Vagina (tissue), 2 donors: Measurements from ENCODE around the gene SMCO3.

Experiments
- POLR2A ChIP-seq, 2 donors: fragments of 450-650 bp; IDR thresholded peaks; one replicate each; pipeline ENCODE4 v1.6.1; 2017; ENCODE audit warnings: antibody characterized with exemption in 2 of 2, mild to moderate bottlenecking in 2 of 2, moderate library complexity in 2 of 2
- POLR2AphosphoS5 ChIP-seq, 2 donors: sonication (generic); formaldehyde crosslinking; IDR thresholded peaks; one replicate each; pipeline ENCODE4 v1.9.0; 2017; ENCODE audit warnings: antibody characterized with exemption in 2 of 2, mild to moderate bottlenecking in 2 of 2, low read depth in 1 of 2; ENCODE audit not compliant: insufficient read depth in 1 of 2
- TF ChIP-seq, protein P1 (sequence below), 3 experiments: fragments of 450-650 bp in 2 of 3; fragments of 200-600 bp in 1 of 3; sonication (generic) in 1 of 3; IDR thresholded peaks; one replicate each; pipeline ENCODE4 v1.5.1; 2017 to 2019; ENCODE audit warnings: antibody characterized with exemption in 3 of 3, mild to moderate bottlenecking in 2 of 3, moderate library complexity in 2 of 3

DNA sequence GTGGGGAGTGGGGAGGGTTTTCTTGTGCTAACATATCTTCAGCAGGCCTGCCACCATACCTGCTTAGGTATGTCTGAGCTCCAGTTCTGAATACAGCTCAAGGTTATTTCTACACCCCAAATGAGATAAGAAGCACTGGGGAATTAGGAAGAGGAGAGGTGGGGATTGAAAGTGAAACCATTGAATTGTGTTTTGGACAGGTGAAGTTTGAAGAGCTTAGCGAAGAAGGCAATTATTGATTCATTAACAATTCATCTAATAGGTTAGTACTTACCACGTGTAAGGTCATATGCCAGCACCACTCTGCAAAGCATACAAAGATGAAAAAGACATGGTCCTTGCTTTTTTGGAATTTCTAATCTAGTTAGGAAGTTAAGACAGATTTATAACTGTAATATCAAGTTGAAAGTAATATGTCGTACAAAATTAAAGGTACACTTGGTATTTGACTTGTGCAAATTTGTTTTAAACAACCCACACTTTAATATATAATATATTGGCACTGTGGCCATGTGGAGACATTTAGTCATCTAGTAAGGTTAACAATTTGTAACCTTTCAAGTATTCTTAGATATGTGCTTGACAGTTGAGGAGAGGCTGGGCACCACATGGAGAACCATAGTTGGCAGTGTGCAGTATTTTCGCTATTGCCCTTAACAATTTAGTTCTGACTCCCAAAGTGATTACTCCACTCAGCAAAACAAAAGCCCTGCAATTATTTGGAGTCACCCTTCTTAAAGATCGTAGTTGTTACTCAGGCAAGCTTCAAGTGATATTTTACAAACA, 3.6 kb downstream of the SMCO3 start:
- TF ChIP-seq, protein P1, sequence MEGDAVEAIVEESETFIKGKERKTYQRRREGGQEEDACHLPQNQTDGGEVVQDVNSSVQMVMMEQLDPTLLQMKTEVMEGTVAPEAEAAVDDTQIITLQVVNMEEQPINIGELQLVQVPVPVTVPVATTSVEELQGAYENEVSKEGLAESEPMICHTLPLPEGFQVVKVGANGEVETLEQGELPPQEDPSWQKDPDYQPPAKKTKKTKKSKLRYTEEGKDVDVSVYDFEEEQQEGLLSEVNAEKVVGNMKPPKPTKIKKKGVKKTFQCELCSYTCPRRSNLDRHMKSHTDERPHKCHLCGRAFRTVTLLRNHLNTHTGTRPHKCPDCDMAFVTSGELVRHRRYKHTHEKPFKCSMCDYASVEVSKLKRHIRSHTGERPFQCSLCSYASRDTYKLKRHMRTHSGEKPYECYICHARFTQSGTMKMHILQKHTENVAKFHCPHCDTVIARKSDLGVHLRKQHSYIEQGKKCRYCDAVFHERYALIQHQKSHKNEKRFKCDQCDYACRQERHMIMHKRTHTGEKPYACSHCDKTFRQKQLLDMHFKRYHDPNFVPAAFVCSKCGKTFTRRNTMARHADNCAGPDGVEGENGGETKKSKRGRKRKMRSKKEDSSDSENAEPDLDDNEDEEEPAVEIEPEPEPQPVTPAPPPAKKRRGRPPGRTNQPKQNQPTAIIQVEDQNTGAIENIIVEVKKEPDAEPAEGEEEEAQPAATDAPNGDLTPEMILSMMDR (IDR thresholded peaks at IDR 0.05) = no peak
- TF ChIP-seq POLR2AphosphoS5 (IDR thresholded peaks at IDR 0.05; ENCODE audit: insufficient read depth in 1 of 2, low read depth in 1 of 2) = no peak
- no peak for TF ChIP-seq POLR2A (IDR thresholded peaks at IDR 0.05)
